GM10847 (cell line): ENCODE measurements around the gene SLC9B2.

Experiments used
- POLR2A ChIP-seq: IDR thresholded peaks from 2 replicates; pipeline ENCODE4 v1.6.1; 2011; ENCODE audit not compliant: insufficient read length; ENCODE audit errors: extremely low read depth

Gene SLC9B2

GRCh38 chr4:103050736-103051436, 25.7 kb downstream of the SLC9B2 start:
- TF ChIP-seq POLR2A, result no peak

- TF ChIP-seq POLR2A, result no peak
Observed at GRCh38 chr4:103046416-103047290, 29.9 kb downstream of the SLC9B2 start.

- TF ChIP-seq POLR2A, result no peak
Observed at GRCh38 chr4:103044183-103044582, 32.4 kb downstream of the SLC9B2 start.

GRCh38 chr4:103036169-103036568, 40.4 kb downstream of the SLC9B2 start:
- no peak for TF ChIP-seq POLR2A

GRCh38 chr4:103032574-103032973, 44.0 kb downstream of the SLC9B2 start:
- no peak for TF ChIP-seq POLR2A

DNA sequence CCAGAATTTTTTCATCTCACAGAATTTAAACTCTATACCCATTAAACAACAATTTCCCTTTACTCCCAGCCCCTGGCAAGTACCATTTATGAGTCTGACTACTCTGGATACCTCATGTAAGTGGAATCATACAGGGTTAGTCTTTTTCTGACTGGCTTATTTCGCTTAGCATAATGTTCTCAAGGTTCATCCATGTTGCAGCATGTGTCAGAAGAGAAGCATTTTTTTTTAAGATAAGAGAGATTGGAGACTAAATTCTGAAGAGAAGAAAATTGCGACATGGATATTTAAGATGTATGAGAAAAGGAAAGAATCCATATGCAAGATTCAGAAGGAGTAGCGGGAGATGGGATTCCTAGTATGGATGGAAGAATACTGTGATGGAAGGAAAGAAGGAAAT, 45.8 kb downstream of the SLC9B2 start:
- no peak for TF ChIP-seq POLR2A

DNA sequence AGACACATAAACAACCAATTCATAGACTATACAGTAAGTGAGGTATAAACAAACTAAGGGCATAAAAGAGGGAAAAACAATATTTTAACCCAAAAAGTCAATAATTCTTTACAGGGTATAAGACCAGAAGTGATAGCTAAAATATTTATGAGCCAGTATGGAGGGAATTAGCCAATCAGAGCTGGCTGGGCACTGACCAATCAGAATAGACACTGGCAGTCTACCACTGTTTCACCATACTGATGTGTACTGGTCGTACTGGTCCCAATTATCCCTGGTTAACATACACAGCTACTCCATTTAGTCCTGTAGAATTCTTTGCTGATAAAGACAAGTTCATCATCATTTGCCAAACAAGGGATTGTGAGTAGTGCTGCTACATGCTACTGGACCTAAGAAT, 47.3 kb downstream of the SLC9B2 start:
- no peak for TF ChIP-seq POLR2A

- no peak for TF ChIP-seq POLR2A
Observed at GRCh38 chr4:103026868-103027267, 49.7 kb downstream of the SLC9B2 start.

GRCh38 chr4:103024996-103025395, 51.6 kb downstream of the SLC9B2 start:
- no peak for TF ChIP-seq POLR2A

GRCh38 chr4:103021120-103021519, 55.4 kb downstream of the SLC9B2 start:
- no peak for TF ChIP-seq POLR2A

DNA sequence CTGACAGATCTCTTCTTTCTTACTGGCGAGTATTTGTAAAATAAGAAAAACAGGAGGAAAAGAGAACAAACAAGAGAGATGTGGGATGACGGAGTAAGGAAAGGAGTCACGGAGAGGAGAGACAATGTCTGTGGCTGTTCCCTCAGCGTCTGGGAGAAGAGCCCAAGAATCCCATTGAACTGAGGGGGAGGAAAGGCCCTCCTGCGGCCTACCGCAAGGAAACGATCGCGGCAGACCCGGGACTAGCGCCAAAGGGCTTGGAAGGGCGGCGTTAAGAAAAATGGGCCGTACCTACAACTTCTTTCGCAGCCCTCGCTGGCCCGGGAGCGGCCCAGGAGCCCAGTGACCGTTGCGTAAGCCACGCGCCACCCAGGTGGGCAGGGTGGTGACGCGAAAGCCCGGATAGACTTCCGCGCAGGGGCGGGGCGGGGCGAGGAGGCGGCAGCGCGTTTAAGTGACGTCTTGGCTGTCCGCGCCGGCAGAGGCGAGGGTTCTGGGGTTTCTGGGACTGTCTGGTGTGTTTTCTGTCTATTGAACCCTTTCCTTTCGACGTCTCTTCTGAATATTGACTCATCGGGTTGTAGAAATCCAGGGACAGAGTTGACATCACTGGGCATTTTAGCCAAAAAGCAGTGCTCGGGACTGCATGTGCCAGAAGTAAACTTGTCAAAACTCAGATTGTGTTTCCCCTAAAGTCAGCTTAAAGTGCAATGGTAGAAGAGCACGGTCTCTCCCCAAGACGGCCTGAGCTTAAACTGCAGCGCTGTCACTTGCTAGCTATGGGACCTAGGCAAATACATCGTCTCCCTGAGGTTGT, 57.0 kb downstream of the SLC9B2 start, which contains the start of gene SLC9B1:
SLC9B1 (minus strand) TSS at position 398 of the 817 bp plus-strand sequence. CDS start 27,994 bp downstream, outside the sequence.
- TF ChIP-seq POLR2A, result peak; percentile 88

DNA sequence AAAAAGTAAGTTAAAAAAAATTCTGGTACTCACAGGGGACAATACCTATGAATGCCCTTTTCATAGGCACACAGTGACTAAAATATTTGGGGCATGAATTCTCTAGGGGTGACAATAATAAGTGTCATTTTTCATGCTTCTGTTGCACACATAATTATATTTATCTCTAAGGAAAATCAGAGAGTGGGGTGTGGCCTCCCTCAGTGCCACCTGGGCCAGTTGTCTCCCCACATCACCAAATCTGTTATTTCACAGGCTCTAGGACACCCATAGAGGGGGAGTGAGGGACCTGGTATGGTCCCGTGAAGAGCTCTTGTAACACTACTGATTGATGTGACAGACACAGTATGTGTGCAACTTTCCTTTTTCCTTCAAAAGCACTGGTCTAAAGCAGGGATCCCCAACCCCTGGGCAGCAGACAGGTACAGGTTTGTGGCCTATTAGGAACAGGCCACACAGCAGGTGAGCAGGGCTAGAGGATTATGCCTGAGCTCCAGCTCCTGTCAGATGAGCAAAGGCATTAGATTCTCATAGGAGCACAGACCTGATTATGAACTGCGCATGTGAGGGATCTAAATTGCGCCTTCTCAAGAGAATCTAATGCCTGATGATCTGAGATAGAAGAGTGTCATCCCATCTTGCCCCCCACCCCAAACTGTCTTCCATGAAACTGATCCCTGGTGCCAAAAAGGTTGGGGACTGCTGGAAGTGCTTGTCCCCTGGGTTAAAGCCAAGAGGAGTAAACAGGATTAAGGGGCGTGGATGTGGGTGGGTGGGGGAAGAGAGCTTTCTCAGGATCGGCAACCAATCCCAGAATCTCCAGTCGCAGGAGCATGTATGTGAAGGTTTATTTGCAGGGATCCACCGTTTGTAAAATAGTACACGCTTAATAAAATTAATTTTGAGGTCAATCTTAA, 57.9 kb downstream of the SLC9B2 start:
- TF ChIP-seq POLR2A, result no peak

- TF ChIP-seq POLR2A, result no peak
Observed at GRCh38 chr4:103012551-103012950, 64.0 kb downstream of the SLC9B2 start.

GRCh38 chr4:103012060-103012459, 64.5 kb downstream of the SLC9B2 start:
- no peak for TF ChIP-seq POLR2A

GRCh38 chr4:103011378-103012025, 65.1 kb downstream of the SLC9B2 start:
- no peak for TF ChIP-seq POLR2A
